Common myeloid progenitor, CD34-positive (primary cell): ENCODE data around the gene RBM38.

Experiments used
- CTCF ChIA-PET: fragments of 350-600 bp; sonication (Branson Sonifier 250); formaldehyde crosslinking; loops from one replicate; lab custom pipeline; 2021; ENCODE audit warnings: antibody characterized with exemption; lab: Charles Lee
- POLR2A ChIA-PET: fragments of 350-600 bp; sonication (Branson Sonifier 250); formaldehyde crosslinking; loops from one replicate; lab custom pipeline; 2021; ENCODE audit warnings: antibody characterized with exemption; lab: Charles Lee
- DNase-seq, 3 donors: peaks; one replicate each; pipeline versions ENCODE4 v3.0.0 to v3.0.0-alpha.2; 2013
- H3K27ac ChIP-seq, 2 experiments: 1 replicate in 1 of 2; 2 replicates in 1 of 2; pipeline ENCODE4 v1.7.0; 2013; ENCODE audit warnings: inconsistent platforms in 2 of 2, low read length in 2 of 2, mild to moderate bottlenecking in 2 of 2, low read depth in 1 of 2, moderate library complexity in 1 of 2; ENCODE audit not compliant: severe bottlenecking in 2 of 2, insufficient read depth in 1 of 2, poor library complexity in 1 of 2
- H3K27me3 ChIP-seq, 5 experiments: replicated peaks in 2 of 5; 1 replicate in 3 of 5; 2 replicates in 2 of 5; pipeline versions ENCODE4 v1.6.1 to v1.7.0; 2013; ENCODE audit warnings: low read length in 4 of 5, mild to moderate bottlenecking in 2 of 5, moderate library complexity in 2 of 5, inconsistent platforms in 1 of 5; ENCODE audit not compliant: insufficient read depth in 5 of 5, control insufficient read depth in 4 of 5
- H3K36me3 ChIP-seq, 4 experiments: 1 replicate in 2 of 4; 2 replicates in 2 of 4; pipeline versions ENCODE4 v1.6.1 to v1.7.0; 2013; ENCODE audit warnings: low read length in 3 of 4, control low read depth in 1 of 4, mild to moderate bottlenecking in 1 of 4; ENCODE audit not compliant: control insufficient read depth in 4 of 4, insufficient read depth in 4 of 4
- H3K4me1 ChIP-seq, 4 experiments: 1 replicate in 3 of 4; 2 replicates in 1 of 4; pipeline versions ENCODE4 v1.6.1 to v1.7.1; 2013; ENCODE audit warnings: low read length in 3 of 4, mild to moderate bottlenecking in 3 of 4, control low read depth in 1 of 4, inconsistent platforms in 1 of 4, moderate library complexity in 1 of 4; ENCODE audit not compliant: control insufficient read depth in 4 of 4, insufficient read depth in 4 of 4; ENCODE audit errors: control extremely low read depth in 1 of 4
- H3K4me3 ChIP-seq, 7 experiments: 1 replicate in 4 of 7; 2 replicates in 3 of 7; pipeline versions ENCODE4 v1.5.1 to v1.7.0; 2013; ENCODE audit warnings: mild to moderate bottlenecking in 7 of 7, low read length in 6 of 7, moderate library complexity in 6 of 7, inconsistent platforms in 2 of 7, low read depth in 2 of 7, control low read depth in 1 of 7; ENCODE audit not compliant: insufficient read depth in 4 of 7, control insufficient read depth in 1 of 7; ENCODE audit errors: extremely low read depth in 1 of 7
- H3K9me3 ChIP-seq, 5 experiments: 1 replicate in 4 of 5; 2 replicates in 1 of 5; pipeline versions ENCODE4 v1.6.1 to v1.7.1; 2013; ENCODE audit warnings: low read length in 4 of 5, mild to moderate bottlenecking in 2 of 5, inconsistent platforms in 1 of 5, low read depth in 1 of 5, moderate library complexity in 1 of 5; ENCODE audit not compliant: control insufficient read depth in 4 of 5, insufficient read depth in 2 of 5; ENCODE audit errors: control extremely low read depth in 1 of 5
- WGBS: methylation state at CpG from one replicate; pipeline ENCODE4 v1.1.5; 2013; ENCODE audit not compliant: insufficient coverage; 5-methylcytosine and 5-hydroxymethylcytosine counted together

RBM38 gene

GRCh38 chr20:57389695-57390603 lies 1.2 kb upstream of the RBM38 start:
- POLR2A ChIA-PET: interaction anchor here (1.0 to 2.1 kb wide), 3 partner anchors 9 to 87 kb away, joined by 3 to 16 read pairs (median 4); no protein-coding TSS in a partner anchor
- Histone ChIP-seq H3K4me3 (peak overlapping the region in 6 of 7 experiments; percentile 2 to 62 (median 44)), H3K4me1 (peaks cover 10 to 47% (median 45%) of the 10 kb centered on the region in 4 experiments)

GRCh38 chr20:57391439-57392301 lies 474 bp downstream of the RBM38 start:
- ChIA-PET POLR2A (interaction anchor here (0.7 to 1.3 kb wide), 5 partner anchors 9 to 84 kb away, joined by 3 to 5 read pairs (median 3); no protein-coding TSS in a partner anchor), CTCF (interaction anchor here (1.0 to 3.8 kb wide), 10 partner anchors 9 to 107 kb away, joined by 3 to 15 read pairs (median 4); no protein-coding TSS in a partner anchor)
- H3K9me3 ChIP-seq: no peaks in the 10 kb centered on the region
- DNase-seq: peak in 2 of 3 donors; percentile 29 to 45
- 2% methylated on average over 52 of the region's 98 CpGs for WGBS
- H3K4me1 ChIP-seq: peaks cover 10 to 47% (median 45%) of the 10 kb centered on the region in 4 experiments
- peak overlapping the region; percentile 54 to 82 (median 73) for H3K4me3 ChIP-seq
- no peaks in the 10 kb centered on the region for H3K27me3 ChIP-seq
- H3K27ac ChIP-seq: peak overlapping the region in 1 of 2 experiments; percentile 61
- H3K36me3 ChIP-seq: peaks cover 0 to 30% (median 21%) of the 10 kb centered on the region in 4 experiments

More at GRCh38 chr20:57389695-57390603, 1.2 kb upstream of the RBM38 start:
- no peaks in the 10 kb centered on the region for H3K27me3 ChIP-seq
- H3K9me3 ChIP-seq: no peaks in the 10 kb centered on the region
- WGBS: 5% methylated on average over 49 of the region's 52 CpGs
- CTCF ChIA-PET: interaction anchor here (0.8 to 3.8 kb wide), 16 partner anchors 8 to 109 kb away, joined by 3 to 15 read pairs (median 4); no protein-coding TSS in a partner anchor
- peak overlapping the region in 1 of 2 experiments; percentile 70 for H3K27ac ChIP-seq
- peak; percentile 45 to 77 (median 73) for DNase-seq
- H3K36me3 ChIP-seq: peaks cover 0 to 16% (median 11%) of the 10 kb centered on the region in 4 experiments

DNA sequence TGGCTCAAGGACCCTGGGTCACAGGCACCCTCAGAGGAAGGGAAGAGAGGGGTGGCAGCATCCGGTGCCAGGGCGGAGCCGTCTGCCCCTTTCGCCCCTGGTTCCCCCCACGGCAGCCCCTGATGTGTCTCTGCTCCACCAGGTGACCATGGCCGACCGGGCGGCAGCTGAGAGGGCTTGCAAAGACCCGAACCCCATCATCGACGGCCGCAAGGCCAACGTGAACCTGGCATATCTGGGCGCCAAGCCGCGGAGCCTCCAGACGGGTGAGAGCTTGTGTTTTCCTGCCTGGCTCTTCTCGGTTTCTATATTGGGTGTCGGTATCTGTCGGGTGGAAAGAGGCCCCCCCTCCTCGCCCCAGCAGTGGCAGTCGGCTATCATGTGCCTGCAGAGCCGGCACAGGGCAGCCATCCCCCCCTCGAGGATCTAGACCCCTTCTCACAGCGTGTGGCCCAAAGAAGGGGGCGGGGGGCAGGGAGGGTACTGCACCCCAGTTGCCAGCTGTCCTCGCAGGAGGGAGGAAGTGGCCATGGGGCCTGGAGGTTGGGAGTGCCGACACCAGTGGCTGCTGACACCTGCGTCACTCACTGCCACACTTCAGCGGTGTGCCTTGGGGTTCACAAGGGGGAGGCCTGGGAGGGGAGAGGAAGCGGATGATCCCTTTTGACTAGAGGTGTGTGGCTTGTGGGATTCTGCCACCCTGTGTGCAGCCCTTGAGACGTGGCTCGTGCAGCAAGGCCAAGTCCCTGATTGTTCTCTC lies 1.5 kb downstream of the RBM38 start:
- ChIA-PET CTCF (interaction anchor here (1.0 to 3.8 kb wide), 6 partner anchors 9 to 45 kb away, joined by 3 to 15 read pairs (median 4); no protein-coding TSS in a partner anchor), POLR2A (interaction anchor here (0.5 to 1.3 kb wide), 5 partner anchors 9 to 84 kb away, joined by 3 to 8 read pairs (median 4); no protein-coding TSS in a partner anchor)
- peaks cover 10 to 57% (median 54%) of the 10 kb centered on the region in 4 experiments for H3K4me1 ChIP-seq
- H3K36me3 ChIP-seq: peaks cover 0 to 35% (median 23%) of the 10 kb centered on the region in 4 experiments
- WGBS: 47% methylated on average over 22 of the region's 33 CpGs
- DNase-seq: peak; percentile 61 to 90 (median 81)
- peak overlapping the region; percentile 0 to 82 (median 58) for H3K4me3 ChIP-seq
- H3K9me3 ChIP-seq: no peaks in the 10 kb centered on the region
- peak overlapping the region in 1 of 2 experiments; percentile 61 for H3K27ac ChIP-seq
- H3K27me3 ChIP-seq: no peaks in the 10 kb centered on the region

DNA sequence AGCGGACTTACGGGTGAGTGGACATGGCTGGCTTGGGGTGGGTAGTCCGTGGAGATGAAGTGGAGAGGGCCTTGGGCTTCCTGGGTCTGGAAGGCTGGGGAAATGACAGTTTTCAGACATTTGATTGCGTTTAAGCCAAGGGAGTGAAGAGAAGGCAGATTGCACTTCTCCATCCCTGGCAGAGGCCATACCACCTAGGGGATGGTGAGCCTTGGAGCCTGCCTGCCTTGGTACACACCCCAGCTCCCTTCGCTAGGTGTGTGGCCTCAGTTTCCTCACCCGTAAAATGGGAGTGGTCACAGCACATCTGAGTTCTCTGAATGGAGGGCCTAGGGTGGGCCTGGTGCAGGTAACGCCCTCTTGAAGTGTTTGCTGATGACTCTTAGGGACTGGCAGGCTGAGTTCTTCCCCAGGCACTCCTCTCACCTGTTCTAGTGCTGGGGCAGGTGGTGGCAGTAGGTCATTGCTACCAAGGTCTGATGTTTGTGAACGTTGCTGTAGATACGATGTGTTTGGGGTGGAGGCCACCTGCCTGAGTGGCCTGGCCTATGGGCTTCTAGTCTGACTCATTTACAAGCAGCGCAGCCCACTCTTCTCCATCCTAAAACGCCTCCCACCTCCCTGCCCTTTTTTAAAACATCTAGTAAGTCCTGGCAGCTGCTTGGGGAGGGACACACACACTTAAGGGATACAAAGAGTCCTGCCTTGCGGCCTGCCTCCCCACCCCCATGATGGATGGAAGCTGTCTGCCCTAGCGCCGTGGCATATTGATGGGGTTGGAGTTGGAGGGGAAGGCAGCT lies 2.3 kb downstream of the RBM38 start:
- Histone ChIP-seq H3K4me3 (peak overlapping the region in 3 of 7 experiments; percentile 21 to 82 (median 54)), H3K27me3 (no peaks in the 10 kb centered on the region), H3K27ac (no peak overlapping the region), H3K4me1 (peaks cover 10 to 65% (median 62%) of the 10 kb centered on the region in 4 experiments), H3K36me3 (peaks cover 0 to 36% (median 23%) of the 10 kb centered on the region in 4 experiments), H3K9me3 (no peaks in the 10 kb centered on the region)
- ChIA-PET CTCF (interaction anchor here (1.2 to 3.8 kb wide), 4 partner anchors 11 to 105 kb away, joined by 3 to 15 read pairs (median 5); no protein-coding TSS in a partner anchor), POLR2A (interaction anchor here (0.5 to 1.3 kb wide), 3 partner anchors 17 to 84 kb away, joined by 3 to 8 read pairs (median 3); no protein-coding TSS in a partner anchor)
- 97% methylated on average over 10 of the region's 14 CpGs for WGBS
- DNase-seq: no peak

GRCh38 chr20:57394121-57395082 lies 3.2 kb downstream of the RBM38 start:
- Histone ChIP-seq H3K36me3 (peaks cover 0 to 36% (median 23%) of the 10 kb centered on the region in 4 experiments), H3K9me3 (no peaks in the 10 kb centered on the region), H3K4me3 (no peak overlapping the region), H3K27ac (no peak overlapping the region), H3K27me3 (no peaks in the 10 kb centered on the region), H3K4me1 (peaks cover 14 to 69% (median 67%) of the 10 kb centered on the region in 4 experiments)
- POLR2A ChIA-PET: no interaction called here
- WGBS: 92% methylated on average over 21 of the region's 27 CpGs
- CTCF ChIA-PET: interaction anchor here (1.2 kb wide), 1 partner anchor 104 kb away, joined by 3 read pairs; no protein-coding TSS in a partner anchor
- no peak for DNase-seq
